H1 (cell line): ENCODE measurements around the gene TCEA3. TPM values are rescaled to one million over a fixed set of nuclear protein-coding genes. Genes with fewer than 3 reads are reported as not detected.
A peak's percentile ranks its signal among the peaks of the same experiment; 100 is the strongest.

Experiments used
- CTBP2 ChIP-seq: IDR thresholded peaks from 2 replicates; pipeline ENCODE4 v1.7.0; 2011; ENCODE audit warnings: borderline replicate concordance, mild to moderate bottlenecking, moderate library complexity, mixed read lengths, low read length; ENCODE audit not compliant: insufficient read depth, insufficient read length
- JUN ChIP-seq: IDR thresholded peaks from 2 replicates; pipeline ENCODE4 v1.6.1; 2011; ENCODE audit warnings: low read depth, mild to moderate bottlenecking, improper control_type of control experiment, low read length
- NANOG ChIP-seq: IDR thresholded peaks from 2 replicates; pipeline ENCODE4 v1.6.1; 2011; ENCODE audit warnings: low read length, low read depth, mild to moderate bottlenecking, inconsistent platforms; ENCODE audit not compliant: insufficient read depth, poor library complexity, severe bottlenecking
- POLR2AphosphoS5 ChIP-seq: IDR thresholded peaks from 2 replicates; pipeline ENCODE4 v1.6.1; 2011; ENCODE audit warnings: low read depth, low read length
- POU5F1 ChIP-seq: IDR thresholded peaks from 2 replicates; pipeline ENCODE4 v1.6.1; 2011; ENCODE audit warnings: low read depth, mild to moderate bottlenecking, low read length, moderate library complexity
- RXRA ChIP-seq: IDR thresholded peaks from 2 replicates; pipeline ENCODE4 v1.6.1; 2011; ENCODE audit warnings: low read depth, mild to moderate bottlenecking, low read length, moderate library complexity; ENCODE audit not compliant: insufficient read depth
- SP1 ChIP-seq: IDR thresholded peaks from 2 replicates; pipeline ENCODE4 v1.6.1; 2011; ENCODE audit warnings: low read depth, low read length
- polyA plus RNA-seq, 7 experiments: library from polyadenylated mRNA; depleted of rRNA in 3 of 7; stranded (reverse) in 5 of 7; unstranded in 2 of 7; fragments of >200 nt in 5 of 7; fragments of 200-250 nt in 2 of 7; gene quantifications; 1 replicate in 5 of 7; 2 replicates in 1 of 7; 4 replicates in 1 of 7; pipeline versions ENCODE4 v1.2.1 to v1.2.3, GENCODE V29; 2011 to 2013; ENCODE audit warnings: missing spikeins in 2 of 7, mixed read lengths in 2 of 7
- total RNA-seq: library from RNA; stranded (reverse); fragmentation: NEBNext Ultra II Directional; extraction: Animal tissue kit (Norgen Biotek cat#: 25700); gene quantifications from 2 replicates; pipeline ENCODE4 v1.2.1, GENCODE V29; 2021
- TF ChIP-seq, protein P1 (sequence below): IDR thresholded peaks from 2 replicates; pipeline ENCODE4 v1.6.1; 2012; ENCODE audit warnings: low read length, inconsistent platforms

The TCEA3 gene
- total and polyA plus RNA-seq, 2 of the 8 experiments (the other 6 are each of a cell fraction or from before 2014, with no cell fraction given) = 0.08 TPM; not detected in 1

DNA sequence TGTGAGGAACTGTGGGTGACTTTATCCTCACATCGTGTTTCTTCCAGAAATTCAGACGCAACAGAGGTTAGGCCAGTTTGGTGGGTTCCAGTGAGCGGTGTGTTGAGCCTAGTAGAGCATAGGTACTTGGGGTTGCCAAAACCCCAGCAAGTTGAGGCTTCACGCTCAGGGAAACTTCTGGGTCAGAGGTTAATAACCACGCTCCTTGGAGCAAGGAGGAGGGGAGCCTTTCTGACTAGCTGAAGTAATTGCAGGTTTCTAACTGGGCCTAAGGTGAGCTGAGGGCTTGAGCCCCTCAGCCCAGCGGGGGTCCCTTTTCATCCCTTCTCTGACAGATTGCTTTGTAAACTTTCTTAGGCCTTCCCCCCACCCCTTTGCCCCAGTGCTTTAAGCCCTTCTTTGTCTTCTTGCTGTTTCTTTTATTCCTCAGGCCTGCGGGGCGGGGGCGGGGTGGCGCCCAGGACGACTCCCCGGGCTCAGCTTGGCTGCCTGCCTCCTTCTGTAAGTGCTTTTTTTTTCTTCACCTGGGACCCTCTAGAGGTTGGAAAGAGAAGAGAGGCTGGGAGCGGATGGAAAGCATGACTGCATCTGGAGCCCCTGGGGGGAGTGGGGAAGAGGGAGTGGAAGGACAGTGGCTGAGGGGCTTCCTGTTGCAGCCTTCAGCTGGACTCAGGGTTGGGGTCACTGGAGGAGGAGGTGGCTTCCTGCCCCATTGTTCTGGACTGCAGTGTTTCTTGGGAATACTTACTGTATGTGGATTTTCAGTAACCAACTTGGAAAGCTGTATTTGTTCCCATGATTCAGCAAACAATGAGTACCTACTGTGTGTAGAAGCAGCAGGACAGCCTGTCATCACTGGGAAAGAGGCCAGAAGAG is 53.6 kb downstream of the TCEA3 start (continued):
- TF ChIP-seq, protein P1, sequence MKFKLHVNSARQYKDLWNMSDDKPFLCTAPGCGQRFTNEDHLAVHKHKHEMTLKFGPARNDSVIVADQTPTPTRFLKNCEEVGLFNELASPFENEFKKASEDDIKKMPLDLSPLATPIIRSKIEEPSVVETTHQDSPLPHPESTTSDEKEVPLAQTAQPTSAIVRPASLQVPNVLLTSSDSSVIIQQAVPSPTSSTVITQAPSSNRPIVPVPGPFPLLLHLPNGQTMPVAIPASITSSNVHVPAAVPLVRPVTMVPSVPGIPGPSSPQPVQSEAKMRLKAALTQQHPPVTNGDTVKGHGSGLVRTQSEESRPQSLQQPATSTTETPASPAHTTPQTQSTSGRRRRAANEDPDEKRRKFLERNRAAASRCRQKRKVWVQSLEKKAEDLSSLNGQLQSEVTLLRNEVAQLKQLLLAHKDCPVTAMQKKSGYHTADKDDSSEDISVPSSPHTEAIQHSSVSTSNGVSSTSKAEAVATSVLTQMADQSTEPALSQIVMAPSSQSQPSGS = 0 out of 2 replicates have a peak, but pooled peaks have one; percentile 30
- TF ChIP-seq SP1 = peak; percentile 83
- peak; percentile 75 for TF ChIP-seq NANOG
- no peak for TF ChIP-seq JUN
- peak; percentile 90 for TF ChIP-seq POLR2AphosphoS5
- peak; percentile 63 for TF ChIP-seq CTBP2
- TF ChIP-seq POU5F1 = peak; percentile 3; the same call in 1 of the 2 replicates
- TF ChIP-seq RXRA = peak; percentile 97
